Measurements from ENCODE around the gene SLC30A10. TPM values are rescaled to one million over a fixed set of nuclear protein-coding genes. Genes with fewer than 3 reads are reported as not detected.

The SLC30A10 gene
- total and polyA plus RNA-seq, 2 of the 13 experiments (the other 11 are each of a cell fraction or from before 2014, with no cell fraction given) = 20.9 to 30.2 TPM

DNA sequence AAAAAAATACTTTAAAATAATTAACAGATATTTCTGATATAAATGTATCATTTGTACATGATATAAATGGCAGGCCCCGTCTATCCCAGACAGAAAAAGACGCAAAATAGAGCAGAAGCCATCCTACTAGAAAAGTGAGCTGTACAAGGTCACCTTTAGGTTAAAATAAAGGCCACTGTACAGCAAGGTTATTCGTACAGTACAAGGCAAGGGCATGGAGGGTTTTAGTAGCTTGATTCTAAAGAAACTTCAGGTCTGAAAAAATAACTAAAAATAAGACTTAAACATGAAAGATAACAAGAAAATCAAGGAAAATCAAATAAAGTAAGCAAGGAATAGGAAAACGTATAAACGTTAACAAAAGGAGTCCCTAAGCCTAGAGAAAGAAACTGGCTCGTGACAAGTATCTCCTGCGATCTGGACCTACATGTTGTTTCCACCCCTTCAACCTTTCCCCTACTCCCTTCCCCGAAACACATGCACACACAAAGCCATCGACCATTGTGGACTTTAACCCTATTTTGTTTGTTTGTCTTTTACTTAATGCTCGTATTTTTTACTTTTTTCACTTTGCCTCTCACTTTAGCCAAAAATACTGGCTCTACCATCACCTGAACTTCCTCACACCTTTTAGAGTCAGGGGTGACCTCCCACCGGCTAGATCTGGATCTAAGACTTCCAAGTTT lies 26.5 kb upstream of the SLC30A10 start (continued):
- TF ChIP-seq, protein P1, sequence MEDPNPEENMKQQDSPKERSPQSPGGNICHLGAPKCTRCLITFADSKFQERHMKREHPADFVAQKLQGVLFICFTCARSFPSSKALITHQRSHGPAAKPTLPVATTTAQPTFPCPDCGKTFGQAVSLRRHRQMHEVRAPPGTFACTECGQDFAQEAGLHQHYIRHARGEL (CRISPR knock-in tag; IDR thresholded peaks at IDR 0.05) = no peak
- no peak for TF ChIP-seq BORCS8-MEF2B (CRISPR knock-in tag; IDR thresholded peaks at IDR 0.05)
- no peak for TF ChIP-seq GFI1 (CRISPR knock-in tag; IDR thresholded peaks at IDR 0.05; ENCODE audit: borderline replicate concordance)
- TF ChIP-seq ZNF543 (CRISPR knock-in tag; IDR thresholded peaks at IDR 0.05) = no peak
- TF ChIP-seq RNF2 (conservative IDR thresholded peaks at IDR 0.05; ENCODE audit: low read depth) = no peak
- no peak for TF ChIP-seq ZFYVE20 (CRISPR knock-in tag; IDR thresholded peaks at IDR 0.05; ENCODE audit: borderline replicate concordance, low read depth)
- no peak for TF ChIP-seq MEF2D (CRISPR knock-in tag; IDR thresholded peaks at IDR 0.05)
- no peak for TF ChIP-seq ZFX (CRISPR knock-in tag; IDR thresholded peaks at IDR 0.05; ENCODE audit: low read depth)
- TF ChIP-seq BRD4 (CRISPR knock-in tag; IDR thresholded peaks at IDR 0.05) = no peak
- TF ChIP-seq, protein P2, sequence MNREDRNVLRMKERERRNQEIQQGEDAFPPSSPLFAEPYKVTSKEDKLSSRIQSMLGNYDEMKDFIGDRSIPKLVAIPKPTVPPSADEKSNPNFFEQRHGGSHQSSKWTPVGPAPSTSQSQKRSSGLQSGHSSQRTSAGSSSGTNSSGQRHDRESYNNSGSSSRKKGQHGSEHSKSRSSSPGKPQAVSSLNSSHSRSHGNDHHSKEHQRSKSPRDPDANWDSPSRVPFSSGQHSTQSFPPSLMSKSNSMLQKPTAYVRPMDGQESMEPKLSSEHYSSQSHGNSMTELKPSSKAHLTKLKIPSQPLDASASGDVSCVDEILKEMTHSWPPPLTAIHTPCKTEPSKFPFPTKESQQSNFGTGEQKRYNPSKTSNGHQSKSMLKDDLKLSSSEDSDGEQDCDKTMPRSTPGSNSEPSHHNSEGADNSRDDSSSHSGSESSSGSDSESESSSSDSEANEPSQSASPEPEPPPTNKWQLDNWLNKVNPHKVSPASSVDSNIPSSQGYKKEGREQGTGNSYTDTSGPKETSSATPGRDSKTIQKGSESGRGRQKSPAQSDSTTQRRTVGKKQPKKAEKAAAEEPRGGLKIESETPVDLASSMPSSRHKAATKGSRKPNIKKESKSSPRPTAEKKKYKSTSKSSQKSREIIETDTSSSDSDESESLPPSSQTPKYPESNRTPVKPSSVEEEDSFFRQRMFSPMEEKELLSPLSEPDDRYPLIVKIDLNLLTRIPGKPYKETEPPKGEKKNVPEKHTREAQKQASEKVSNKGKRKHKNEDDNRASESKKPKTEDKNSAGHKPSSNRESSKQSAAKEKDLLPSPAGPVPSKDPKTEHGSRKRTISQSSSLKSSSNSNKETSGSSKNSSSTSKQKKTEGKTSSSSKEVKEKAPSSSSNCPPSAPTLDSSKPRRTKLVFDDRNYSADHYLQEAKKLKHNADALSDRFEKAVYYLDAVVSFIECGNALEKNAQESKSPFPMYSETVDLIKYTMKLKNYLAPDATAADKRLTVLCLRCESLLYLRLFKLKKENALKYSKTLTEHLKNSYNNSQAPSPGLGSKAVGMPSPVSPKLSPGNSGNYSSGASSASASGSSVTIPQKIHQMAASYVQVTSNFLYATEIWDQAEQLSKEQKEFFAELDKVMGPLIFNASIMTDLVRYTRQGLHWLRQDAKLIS (CRISPR knock-in tag; IDR thresholded peaks at IDR 0.05) = no peak
- TF ChIP-seq RXRA (CRISPR knock-in tag; IDR thresholded peaks at IDR 0.05) = peak; percentile 44; the same call in 1 of the 2 replicates
- TF ChIP-seq, protein P3, sequence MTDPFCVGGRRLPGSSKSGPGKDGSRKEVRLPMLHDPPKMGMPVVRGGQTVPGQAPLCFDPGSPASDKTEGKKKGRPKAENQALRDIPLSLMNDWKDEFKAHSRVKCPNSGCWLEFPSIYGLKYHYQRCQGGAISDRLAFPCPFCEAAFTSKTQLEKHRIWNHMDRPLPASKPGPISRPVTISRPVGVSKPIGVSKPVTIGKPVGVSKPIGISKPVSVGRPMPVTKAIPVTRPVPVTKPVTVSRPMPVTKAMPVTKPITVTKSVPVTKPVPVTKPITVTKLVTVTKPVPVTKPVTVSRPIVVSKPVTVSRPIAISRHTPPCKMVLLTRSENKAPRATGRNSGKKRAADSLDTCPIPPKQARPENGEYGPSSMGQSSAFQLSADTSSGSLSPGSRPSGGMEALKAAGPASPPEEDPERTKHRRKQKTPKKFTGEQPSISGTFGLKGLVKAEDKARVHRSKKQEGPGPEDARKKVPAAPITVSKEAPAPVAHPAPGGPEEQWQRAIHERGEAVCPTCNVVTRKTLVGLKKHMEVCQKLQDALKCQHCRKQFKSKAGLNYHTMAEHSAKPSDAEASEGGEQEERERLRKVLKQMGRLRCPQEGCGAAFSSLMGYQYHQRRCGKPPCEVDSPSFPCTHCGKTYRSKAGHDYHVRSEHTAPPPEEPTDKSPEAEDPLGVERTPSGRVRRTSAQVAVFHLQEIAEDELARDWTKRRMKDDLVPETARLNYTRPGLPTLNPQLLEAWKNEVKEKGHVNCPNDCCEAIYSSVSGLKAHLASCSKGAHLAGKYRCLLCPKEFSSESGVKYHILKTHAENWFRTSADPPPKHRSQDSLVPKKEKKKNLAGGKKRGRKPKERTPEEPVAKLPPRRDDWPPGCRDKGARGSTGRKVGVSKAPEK (CRISPR knock-in tag; IDR thresholded peaks at IDR 0.05; ENCODE audit: borderline replicate concordance) = no peak
- no peak for TF ChIP-seq NFKBIZ (CRISPR knock-in tag; IDR thresholded peaks at IDR 0.05)
- peak; percentile 63 for TF ChIP-seq GATAD2A (CRISPR knock-in tag; IDR thresholded peaks at IDR 0.05)
- TF ChIP-seq, protein P4, sequence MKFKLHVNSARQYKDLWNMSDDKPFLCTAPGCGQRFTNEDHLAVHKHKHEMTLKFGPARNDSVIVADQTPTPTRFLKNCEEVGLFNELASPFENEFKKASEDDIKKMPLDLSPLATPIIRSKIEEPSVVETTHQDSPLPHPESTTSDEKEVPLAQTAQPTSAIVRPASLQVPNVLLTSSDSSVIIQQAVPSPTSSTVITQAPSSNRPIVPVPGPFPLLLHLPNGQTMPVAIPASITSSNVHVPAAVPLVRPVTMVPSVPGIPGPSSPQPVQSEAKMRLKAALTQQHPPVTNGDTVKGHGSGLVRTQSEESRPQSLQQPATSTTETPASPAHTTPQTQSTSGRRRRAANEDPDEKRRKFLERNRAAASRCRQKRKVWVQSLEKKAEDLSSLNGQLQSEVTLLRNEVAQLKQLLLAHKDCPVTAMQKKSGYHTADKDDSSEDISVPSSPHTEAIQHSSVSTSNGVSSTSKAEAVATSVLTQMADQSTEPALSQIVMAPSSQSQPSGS (CRISPR knock-in tag; IDR thresholded peaks at IDR 0.05) = no peak
- TF ChIP-seq HES4 (CRISPR knock-in tag; IDR thresholded peaks at IDR 0.05; ENCODE audit: borderline replicate concordance) = no peak
- no peak for TF ChIP-seq SP4 (CRISPR knock-in tag; IDR thresholded peaks at IDR 0.05)
- TF ChIP-seq, protein P5, sequence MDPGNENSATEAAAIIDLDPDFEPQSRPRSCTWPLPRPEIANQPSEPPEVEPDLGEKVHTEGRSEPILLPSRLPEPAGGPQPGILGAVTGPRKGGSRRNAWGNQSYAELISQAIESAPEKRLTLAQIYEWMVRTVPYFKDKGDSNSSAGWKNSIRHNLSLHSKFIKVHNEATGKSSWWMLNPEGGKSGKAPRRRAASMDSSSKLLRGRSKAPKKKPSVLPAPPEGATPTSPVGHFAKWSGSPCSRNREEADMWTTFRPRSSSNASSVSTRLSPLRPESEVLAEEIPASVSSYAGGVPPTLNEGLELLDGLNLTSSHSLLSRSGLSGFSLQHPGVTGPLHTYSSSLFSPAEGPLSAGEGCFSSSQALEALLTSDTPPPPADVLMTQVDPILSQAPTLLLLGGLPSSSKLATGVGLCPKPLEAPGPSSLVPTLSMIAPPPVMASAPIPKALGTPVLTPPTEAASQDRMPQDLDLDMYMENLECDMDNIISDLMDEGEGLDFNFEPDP (CRISPR knock-in tag; conservative IDR thresholded peaks at IDR 0.05) = no peak
- no peak for TF ChIP-seq FOXP1 (IDR thresholded peaks at IDR 0.05)
- TF ChIP-seq FOXP1 (CRISPR knock-in tag; IDR thresholded peaks at IDR 0.05) = peak; percentile 75; the same call in 1 of the 2 replicates
- no peak for TF ChIP-seq NR2F2 (IDR thresholded peaks at IDR 0.05; ENCODE audit: borderline replicate concordance, low read depth)
